Islet of Langerhans (tissue), 1 donor: ENCODE results near the gene MPHOSPH10.
"Not testable (repeated sequence)": the region's sequence is repeated elsewhere in the genome, so short reads cannot be mapped to it uniquely, and the experiment has no call there.

Source experiments
- FAIRE-seq: peaks from one replicate; lab custom pipeline; 2011; peaks lifted over from hg19 to GRCh38; lab: Jason Lieb, UNC

MPHOSPH10 gene

DNA sequence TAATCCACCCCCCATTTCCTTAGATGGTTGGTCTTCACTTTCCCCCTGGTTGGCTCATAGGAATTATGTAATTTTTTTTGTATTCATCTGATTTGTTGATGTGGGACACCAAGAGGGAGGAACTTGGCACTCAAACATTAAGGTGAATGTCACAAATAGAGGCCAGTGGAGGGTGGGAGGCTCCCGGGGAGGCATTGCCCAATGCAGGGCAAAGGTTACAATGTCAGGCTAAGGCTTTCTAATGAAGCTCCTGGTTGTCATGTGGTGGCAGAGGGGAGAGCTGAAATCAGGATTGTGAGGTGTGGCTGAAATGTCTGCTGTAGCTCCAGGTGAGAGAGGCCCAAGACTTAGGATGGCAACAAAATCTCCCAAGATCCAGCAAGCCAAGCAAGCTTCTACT is 42.7 kb downstream of the MPHOSPH10 start:
- FAIRE-seq = no peak

DNA sequence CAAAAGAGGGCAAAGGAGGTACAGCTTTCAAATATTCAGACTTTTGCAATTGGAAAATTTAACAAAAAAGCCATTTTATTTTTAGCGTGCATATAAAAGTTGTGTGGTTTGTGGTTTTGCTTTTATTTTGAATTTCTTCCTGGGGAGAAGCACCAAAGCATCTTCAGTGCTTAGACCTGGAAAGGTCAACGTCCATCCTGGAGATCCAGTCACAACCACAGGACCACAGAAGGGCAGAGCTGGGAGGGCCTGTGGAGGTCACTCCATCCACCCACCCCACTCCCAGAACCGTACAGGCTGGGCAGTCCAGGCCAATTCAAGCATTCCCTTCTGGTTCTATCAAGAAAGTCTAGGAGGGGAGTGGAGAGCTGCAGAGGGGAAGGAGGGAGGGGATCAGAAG is 43.8 kb downstream of the MPHOSPH10 start:
- FAIRE-seq = no peak

DNA sequence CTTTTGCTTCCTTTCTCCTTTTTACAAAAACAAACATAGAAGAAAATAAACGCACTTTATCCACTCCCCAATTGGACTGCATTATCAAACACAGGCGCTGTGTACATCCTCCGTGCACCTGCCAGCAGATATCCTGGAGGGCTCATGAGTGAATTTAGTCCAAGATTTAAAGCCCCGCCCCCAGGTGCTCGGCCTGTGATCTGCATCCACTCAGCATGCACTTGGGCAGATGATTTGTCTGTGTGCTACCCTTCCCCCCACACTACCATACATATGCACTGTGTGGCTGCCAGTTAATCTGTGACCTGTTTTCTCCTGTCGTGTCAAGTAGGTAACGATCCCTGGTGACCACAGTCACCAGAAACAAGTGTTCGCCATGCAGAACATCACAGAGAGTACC is 48.4 kb downstream of the MPHOSPH10 start:
- not testable (repeated sequence) for FAIRE-seq

GRCh38 chr2:71181316-71181715 is 50.9 kb downstream of the MPHOSPH10 start:
- no peak for FAIRE-seq

DNA sequence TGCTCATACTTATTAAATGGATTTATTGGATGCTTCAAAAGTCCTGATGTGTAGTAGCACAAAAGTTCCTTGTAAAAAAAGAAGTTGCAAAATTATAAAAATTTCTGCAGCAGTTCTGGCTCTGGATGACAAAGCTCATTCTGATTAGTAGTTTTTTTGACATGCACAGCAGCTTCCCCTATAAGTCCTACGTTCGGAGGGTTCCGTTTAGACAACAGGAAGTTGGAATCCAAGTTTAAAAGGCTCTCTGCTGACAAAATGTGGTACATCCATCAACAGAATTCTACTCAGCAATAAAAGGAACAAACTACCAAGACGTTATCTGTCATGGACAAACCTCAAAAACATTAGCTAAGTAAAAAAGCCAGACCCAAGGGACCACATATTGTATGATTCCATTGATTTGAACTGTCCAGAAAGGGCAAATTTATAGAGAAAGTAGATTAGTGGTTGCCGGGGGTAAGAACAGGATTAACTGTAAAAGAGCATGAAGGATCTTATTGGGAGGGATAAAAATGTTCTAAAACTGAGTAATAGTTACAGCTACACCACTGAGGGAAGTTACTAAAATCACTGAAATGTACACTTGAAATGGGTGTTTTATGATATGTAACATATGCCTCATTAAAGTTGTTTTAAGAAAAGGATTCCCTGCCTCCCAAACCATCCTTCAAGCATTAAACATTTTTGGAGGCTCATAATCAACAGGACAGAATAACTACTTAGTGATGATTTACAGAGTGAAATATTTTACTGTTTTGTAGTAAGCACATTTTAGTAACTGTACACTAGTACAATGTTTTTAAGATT is 53.1 kb downstream of the MPHOSPH10 start:
- FAIRE-seq = not testable (repeated sequence)

- no peak for FAIRE-seq
These were observed 56.5 kb downstream of the MPHOSPH10 start for GRCh38 chr2:71186973-71187372.

DNA sequence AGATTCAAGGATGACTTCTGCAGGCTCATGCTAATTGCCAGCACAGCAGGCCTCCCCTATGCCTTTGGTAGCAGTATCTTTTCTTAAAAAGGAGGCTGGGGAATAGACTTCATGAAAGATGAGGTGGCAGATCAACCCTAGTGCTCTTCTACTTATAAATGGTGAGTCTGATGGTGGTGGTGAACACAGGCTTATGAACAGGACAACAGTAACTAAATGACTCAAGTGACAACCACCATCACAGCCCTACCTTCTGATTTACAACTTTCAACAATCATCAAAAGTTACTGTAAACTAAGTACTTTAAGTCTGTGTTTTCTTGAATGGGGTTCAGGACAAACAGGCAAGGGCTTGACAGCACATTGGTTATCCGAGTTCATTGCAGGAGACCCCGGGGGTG is 57.2 kb downstream of the MPHOSPH10 start:
- no peak for FAIRE-seq

DNA sequence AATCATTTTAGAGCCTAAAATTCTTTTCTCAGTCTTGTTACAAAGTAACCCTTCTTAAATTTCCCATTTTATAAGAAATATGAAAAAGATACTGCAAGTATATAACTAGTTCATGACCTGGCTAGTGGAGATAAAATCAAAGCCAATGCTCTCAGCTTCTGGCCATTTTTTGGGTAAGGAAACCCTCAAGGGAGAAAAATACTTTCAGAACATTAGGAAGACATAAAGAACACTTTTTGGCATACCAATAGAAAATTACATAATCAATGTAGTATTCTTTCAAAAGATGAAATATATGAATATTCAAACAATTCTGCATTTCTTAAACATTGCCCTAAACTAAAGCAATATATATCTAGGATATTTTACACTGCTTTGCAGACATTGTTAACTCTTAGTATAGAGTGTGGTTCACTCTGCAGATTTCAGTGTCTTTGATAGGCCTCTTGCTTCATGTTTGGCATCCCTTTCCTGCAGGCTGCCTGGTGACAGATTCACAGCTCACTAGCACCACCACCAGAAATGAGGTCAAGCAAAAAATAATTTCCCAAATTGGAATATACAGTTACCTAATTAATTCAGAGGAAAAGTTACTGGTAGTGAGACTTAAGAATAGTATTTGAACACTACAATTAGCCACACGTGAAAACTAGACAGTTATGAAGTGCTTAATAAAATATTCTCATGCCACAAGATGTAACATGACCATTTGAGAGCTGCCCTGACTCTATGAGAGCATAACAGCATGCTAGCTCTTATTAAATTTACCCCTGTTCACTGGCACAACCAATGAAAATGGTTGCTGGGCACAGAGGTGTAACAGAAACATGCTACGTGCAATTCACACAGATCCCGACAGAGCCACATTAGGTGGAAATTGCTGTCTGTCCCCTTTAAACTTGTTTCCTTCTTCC is 60.5 kb downstream of the MPHOSPH10 start:
- FAIRE-seq = no peak

- FAIRE-seq = no peak
These were observed 61.1 kb downstream of the MPHOSPH10 start for GRCh38 chr2:71191570-71191943.
